ENCODE data around the gene MARCHF10. TPM values are rescaled to one million over a fixed set of nuclear protein-coding genes. Genes with fewer than 3 reads are reported as not detected.

Gene MARCHF10
- total and polyA plus RNA-seq, 2 donors (not counting 3 experiments of a cell fraction or from before 2014, with no cell fraction given), result 0.11 TPM; not detected in 1

- intact Hi-C loops (cut with micrococcal nuclease), result loop anchor here (10.0 kb wide), 1 partner anchor 277 kb away; the partner anchor contains the start of gene METTL2A
- Histone ChIP-seq H3K79me2 (ENCODE audit: control insufficient read depth, insufficient read depth, low read length) (no peaks in the 10 kb centered on the region), H3K27me3 (ENCODE audit: control insufficient read depth in 2 of 2, insufficient read depth in 2 of 2, low read length in 2 of 2) (peaks cover 0 to under 1% of the 10 kb centered on the region in 2 experiments), H3K4me3 (replicated peaks in 1 of 3; ENCODE audit: insufficient read depth in 1 of 3, low read depth in 1 of 3, low read length in 3 of 3) (no peak overlapping the region), H3K27ac (ENCODE audit: insufficient read depth, low read depth, low read length) (no peak overlapping the region), H3K9me3 (replicated peaks; ENCODE audit: control insufficient read depth, insufficient read depth, low read length) (no peaks in the 10 kb centered on the region), H2AFZ (ENCODE audit: low read depth, low read length) (no peak overlapping the region), H3K4me2 (ENCODE audit: insufficient read depth, low read length) (no peak overlapping the region), H4K20me1 (replicated peaks; ENCODE audit: control insufficient read depth, extremely low read depth, insufficient read depth, low read length) (no peaks in the 10 kb centered on the region), H3K36me3 (ENCODE audit: control insufficient read depth in 2 of 2, extremely low read depth in 1 of 2, insufficient read depth in 2 of 2, low read length in 2 of 2) (no peaks in the 10 kb centered on the region), H3K4me1 (ENCODE audit: control insufficient read depth, extremely low read depth, insufficient read depth, low read length) (peaks cover 32% of the 10 kb centered on the region), H3K9me1 (replicated peaks; ENCODE audit: control insufficient read depth, extremely low read depth, insufficient read depth, low read length) (no peaks in the 10 kb centered on the region), H3K9ac (replicated peaks; ENCODE audit: extremely low read depth, insufficient read depth, low read length) (no peak overlapping the region)
- ChIA-PET CTCF (interaction anchor here (1.4 to 2.2 kb wide), 2 partner anchors 149 to 705 kb away, joined by 4 to 5 read pairs; no protein-coding TSS in a partner anchor), POLR2A (no interaction called here)
- DNase-seq (ENCODE audit: low read depth, low spot score), result no peak
- no peak for FAIRE-seq
- TF ChIP-seq POLR2AphosphoS5 (IDR thresholded peaks at IDR 0.05; ENCODE audit: insufficient read depth, low read depth, low read length), result no peak
- no peak for TF ChIP-seq POLR2A (IDR thresholded peaks at IDR 0.05; ENCODE audit: low read depth, low read length)
- TF ChIP-seq GATA2 (IDR thresholded peaks at IDR 0.05; ENCODE audit: insufficient read depth, insufficient read length, low read depth, low read length), result no peak
- TF ChIP-seq JUN (IDR thresholded peaks at IDR 0.05; ENCODE audit: borderline replicate concordance, insufficient read depth, insufficient read length, low read depth), result no peak
- no peak for TF ChIP-seq MYC (IDR thresholded peaks at IDR 0.05; ENCODE audit: low read depth, low read length)
- TF ChIP-seq CTCF (IDR thresholded peaks at IDR 0.05; ENCODE audit: extremely low read depth in 1 of 2, insufficient read depth in 1 of 2, low read depth in 1 of 2, low read length in 2 of 2), result no peak
- TF ChIP-seq EZH2 (IDR thresholded peaks at IDR 0.05; ENCODE audit: borderline replicate concordance, low read depth, low read length, severe bottlenecking), result no peak
- TF ChIP-seq, protein P1, sequence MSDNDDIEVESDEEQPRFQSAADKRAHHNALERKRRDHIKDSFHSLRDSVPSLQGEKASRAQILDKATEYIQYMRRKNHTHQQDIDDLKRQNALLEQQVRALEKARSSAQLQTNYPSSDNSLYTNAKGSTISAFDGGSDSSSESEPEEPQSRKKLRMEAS (IDR thresholded peaks at IDR 0.05; ENCODE audit: insufficient read depth, insufficient read length), result no peak
- no peak for TF ChIP-seq FOS (IDR thresholded peaks at IDR 0.05; ENCODE audit: borderline replicate concordance, insufficient read depth, low read length)
- no TSS peak for BruUV-seq (replicated peaks)
- dilution Hi-C loops (cut with MboI; ENCODE audit: extremely low pct_ligation_motif_present, low sequenced_read_pairs), result no loop called here
These were observed 106.4 kb downstream of the MARCHF10 start for GRCh38 chr17:62701706-62702085.
